GM12878 (cell line): ENCODE measurements around the gene PGGT1B. TPM values are rescaled to one million over a fixed set of nuclear protein-coding genes. Genes with fewer than 3 reads are reported as not detected.

Experiments
- ATAC-seq: fragments of 200-7000 bp; cut with Tn5 transposase; 3 replicates; pipeline ENCODE4 v1.9.1; 2020; ENCODE audit warnings: mild to moderate bottlenecking, moderate library complexity
- BruUV-seq: library from RNA; stranded (reverse); fragments of 400-500 nt; replicated peaks from 2 replicates; lab custom pipeline; 2021; lab: Mats Ljungman, UMichigan
- CTCF ChIA-PET: fragments of 300-600 bp; sonication (Branson Sonifier 250); formaldehyde crosslinking; extraction: SDS; loops from one replicate; lab custom pipeline; 2021; ENCODE audit warnings: inconsistent platforms; lab: Yijun Ruan, JAX
- POLR2A ChIA-PET: fragments of 350-600 bp; formaldehyde crosslinking; extraction: SDS; loops from one replicate; lab custom pipeline; 2021; ENCODE audit warnings: inconsistent platforms; lab: Charles Lee
- RAD21 ChIA-PET: fragments of 300-600 bp; sonication (Branson Sonifier 250); formaldehyde crosslinking; loops from one replicate; lab custom pipeline; 2023; ENCODE audit warnings: antibody characterized with exemption; ENCODE audit not compliant: unreplicated experiment; lab: Charles Lee
- SMC1A ChIA-PET: fragments of 300-600 bp; sonication (Branson Sonifier 250); formaldehyde crosslinking; loops from one replicate; lab custom pipeline; 2023; ENCODE audit not compliant: unreplicated experiment, uncharacterized antibody; lab: Charles Lee
- DNase-seq: peaks from one replicate; pipeline ENCODE4 v3.0.0-alpha.2; 2011; ENCODE audit warnings: low read depth, low spot score
- FAIRE-seq: peaks from 3 replicates; lab custom pipeline; 2011; peaks lifted over from hg19 to GRCh38; lab: Jason Lieb, UNC
- H2AFZ ChIP-seq: 2 replicates; pipeline ENCODE4 v1.6.0; 2011; ENCODE audit warnings: low read depth, low read length, control low read depth; ENCODE audit not compliant: control insufficient read depth
- H3K27ac ChIP-seq: 2 replicates; pipeline ENCODE4 v1.5.1; 2011; ENCODE audit warnings: control low read depth; ENCODE audit not compliant: control insufficient read depth, insufficient read depth
- H3K27me3 ChIP-seq, 2 experiments: replicated peaks in 1 of 2; 2 replicates each; pipeline versions ENCODE4 v1.6.0 to v1.6.1; 2011; ENCODE audit warnings: low read length in 1 of 2; ENCODE audit not compliant: control insufficient read depth in 2 of 2, insufficient read depth in 2 of 2
- H3K36me3 ChIP-seq, 2 experiments: 2 replicates each; pipeline ENCODE4 v1.5.1; 2011; ENCODE audit warnings: low read length in 1 of 2; ENCODE audit not compliant: control insufficient read depth in 2 of 2, insufficient read depth in 2 of 2
- H3K4me1 ChIP-seq: 2 replicates; pipeline ENCODE4 v1.6.1; 2011; ENCODE audit warnings: mild to moderate bottlenecking, low read length, moderate library complexity, mixed read lengths; ENCODE audit not compliant: control insufficient read depth, insufficient read depth
- H3K4me2 ChIP-seq: 2 replicates; pipeline ENCODE4 v1.6.0; 2011; ENCODE audit warnings: control low read depth; ENCODE audit not compliant: control insufficient read depth, insufficient read depth
- H3K4me3 ChIP-seq: fragments of 200-600 bp; sonication (generic); 2 replicates; pipeline ENCODE4 v1.5.1; 2016
- H3K79me2 ChIP-seq: 2 replicates; pipeline ENCODE4 v1.6.0; 2011; ENCODE audit warnings: low read length; ENCODE audit not compliant: control insufficient read depth, insufficient read depth
- H3K9ac ChIP-seq: 2 replicates; pipeline ENCODE4 v1.8.0; 2011; ENCODE audit warnings: low read length, control low read depth, mixed read lengths; ENCODE audit not compliant: control insufficient read depth, insufficient read depth
- H3K9me3 ChIP-seq: replicated peaks from 3 replicates; pipeline ENCODE4 v1.5.1; 2011; ENCODE audit warnings: mild to moderate bottlenecking, low read length; ENCODE audit not compliant: control insufficient read depth, insufficient read depth
- H4K20me1 ChIP-seq: 2 replicates; pipeline ENCODE4 v1.6.0; 2011; ENCODE audit not compliant: control insufficient read depth, insufficient read depth
- BACH1 ChIP-seq: fragments of 450-650 bp; IDR thresholded peaks from 2 replicates; pipeline ENCODE4 v1.6.1; 2017; ENCODE audit warnings: mild to moderate bottlenecking, borderline replicate concordance
- CHD1 ChIP-seq: IDR thresholded peaks from 2 replicates; pipeline ENCODE4 v1.6.1; 2012; ENCODE audit warnings: low read depth, low read length, improper control_type of control experiment
- E4F1 ChIP-seq: fragments of 450-650 bp; IDR thresholded peaks from 2 replicates; pipeline ENCODE4 v1.6.1; 2018; ENCODE audit warnings: borderline replicate concordance, mild to moderate bottlenecking; ENCODE audit not compliant: partially characterized antibody
- HDAC2 ChIP-seq: fragments of 200-600 bp; sonication (generic); IDR thresholded peaks from 2 replicates; pipeline ENCODE4 v1.6.1; 2017
- KDM1A ChIP-seq: fragments of 200-600 bp; sonication (generic); IDR thresholded peaks from 2 replicates; pipeline ENCODE4 v1.6.1; 2016; ENCODE audit warnings: borderline replicate concordance
- MAX ChIP-seq: IDR thresholded peaks from 2 replicates; pipeline ENCODE4 v1.6.1; 2012; ENCODE audit warnings: low read depth, low read length, improper control_type of control experiment
- MYB ChIP-seq: fragments of 150-350 bp; IDR thresholded peaks from 2 replicates; pipeline ENCODE4 v1.6.1; 2014; ENCODE audit warnings: mild to moderate bottlenecking, low read depth, low read length, borderline replicate concordance
- NKRF ChIP-seq: fragments of 450-650 bp; conservative IDR thresholded peaks from 2 replicates; pipeline ENCODE4 v1.6.1; 2017; ENCODE audit warnings: mild to moderate bottlenecking, moderate library complexity
- NR2F1 ChIP-seq: fragments of 450-650 bp; conservative IDR thresholded peaks from 2 replicates; pipeline ENCODE4 v1.6.1; 2017; ENCODE audit warnings: mild to moderate bottlenecking
- POU2F2 ChIP-seq: IDR thresholded peaks from 3 replicates; pipeline ENCODE4 v1.6.1; 2011; ENCODE audit warnings: low read depth, mild to moderate bottlenecking, low read length, borderline replicate concordance
- PRDM15 ChIP-seq: fragments of 450-650 bp; formaldehyde crosslinking; IDR thresholded peaks from 2 replicates; pipeline ENCODE4 v1.4.0; 2020; ENCODE audit warnings: mild to moderate bottlenecking, moderate library complexity
- RBBP5 ChIP-seq: fragments of 200-600 bp; sonication (generic); conservative IDR thresholded peaks from 2 replicates; pipeline ENCODE4 v1.6.1; 2016
- RCOR1 ChIP-seq: conservative IDR thresholded peaks from 2 replicates; pipeline ENCODE4 v1.6.1; 2012; ENCODE audit warnings: low read depth, low read length, improper control_type of control experiment
- SIX5 ChIP-seq: IDR thresholded peaks from 2 replicates; pipeline ENCODE4 v1.6.1; 2011; ENCODE audit warnings: mild to moderate bottlenecking, low read depth, low read length, moderate library complexity; ENCODE audit not compliant: severe bottlenecking
- STAT3 ChIP-seq: IDR thresholded peaks from 2 replicates; pipeline ENCODE4 v1.6.1; 2011; ENCODE audit warnings: low read depth, low read length, improper control_type of control experiment
- WRNIP1 ChIP-seq: IDR thresholded peaks from 2 replicates; pipeline ENCODE4 v1.6.1; 2011; ENCODE audit warnings: low read depth, low read length, improper control_type of control experiment, borderline replicate concordance
- ZBED1 ChIP-seq: IDR thresholded peaks from 2 replicates; pipeline ENCODE4 v1.6.1; 2016; ENCODE audit warnings: borderline replicate concordance
- ZNF622 ChIP-seq: fragments of 450-650 bp; IDR thresholded peaks from 2 replicates; pipeline ENCODE4 v1.6.1; 2017; ENCODE audit warnings: mild to moderate bottlenecking, inconsistent platforms
- WGBS: methylation state at CpG from one replicate; pipeline ENCODE4 v1.1.6; 2016; ENCODE audit warnings: low lambda C conversion rate; ENCODE audit not compliant: insufficient replicate concordance, insufficient coverage; ENCODE audit errors: missing lambda C conversion rate; 5-methylcytosine and 5-hydroxymethylcytosine counted together
- in situ Hi-C: fragments of 300-500 bp; cut with MboI; formaldehyde crosslinking; loops from 9 replicates; pipeline ENCODE4 v1.14.3; 2018; ENCODE audit warnings: mixed read lengths
- intact Hi-C: fragments of 100-400 bp; cut with micrococcal nuclease; formaldehyde crosslinking; loops from one replicate; pipeline ENCODE4 v1.14.2; 2022; ENCODE audit not compliant: unreplicated experiment
- polyA plus RNA-seq, 11 experiments: library from polyadenylated mRNA; depleted of rRNA in 4 of 11; unstranded in 6 of 11; stranded (reverse) in 5 of 11; fragments of >200 nt; fragmentation: Nextera tagmentation in 4 of 11; fragmentation: Illumina TruSeq in 1 of 11; extraction: Ambion mirVana in 4 of 11; extraction: Trizol in 1 of 11; gene quantifications; 1 replicate in 1 of 11; 2 replicates in 10 of 11; pipeline versions ENCODE4 v1.2.1 to v1.2.3, GENCODE V29; 2011 to 2016; ENCODE audit warnings: inconsistent platforms in 2 of 11, missing spikeins in 2 of 11, low read depth in 1 of 11
- total RNA-seq, 4 experiments: library from RNA; depleted of rRNA in 3 of 4; stranded (reverse); fragments of >200 nt in 3 of 4; fragmentation: Illumina TruSeq in 1 of 4; extraction: Trizol in 1 of 4; gene quantifications; 2 replicates each; pipeline versions ENCODE4 v1.2.1 to v1.2.3, GENCODE V29; 2013 to 2021

The PGGT1B gene
- total and polyA plus RNA-seq, 10 of the 15 experiments (the other 5 are each of a cell fraction or from before 2014, with no cell fraction given) = 5.0 to 38.4 (median 13.9) TPM

GRCh38 chr5:115189866-115190265 is 72.8 kb downstream of the PGGT1B start:
- ChIA-PET SMC1A (interaction anchor here (0.7 to 1.1 kb wide), 2 partner anchors 24 to 51 kb away, joined by 3 read pairs; no protein-coding TSS in a partner anchor), POLR2A (no interaction called here), CTCF (interaction anchor here (0.6 to 1.1 kb wide), 2 partner anchors 8 to 11 kb away, joined by 3 read pairs; no protein-coding TSS in a partner anchor), RAD21 (interaction anchor here (0.6 to 1.6 kb wide), 2 partner anchors 44 to 72 kb away, joined by 3 to 4 read pairs; partner anchors contain the start of gene PGGT1B)
- H3K4me1 ChIP-seq = no peaks in the 10 kb centered on the region
- no peak overlapping the region for H2AFZ ChIP-seq
- no peaks in the 10 kb centered on the region for H3K27me3 ChIP-seq
- no peak overlapping the region for H3K27ac ChIP-seq
- no TSS peak for BruUV-seq
- H3K36me3 ChIP-seq = no peaks in the 10 kb centered on the region
- no peak overlapping the region for H3K4me3 ChIP-seq
- FAIRE-seq (no peak), DNase-seq (no peak), ATAC-seq (no peak)
- 23% methylated on average over 2 of the region's 2 CpGs for WGBS
- H4K20me1 ChIP-seq = no peaks in the 10 kb centered on the region
- in situ Hi-C loops (no loop called here), intact Hi-C loops (no loop called here)
- no peak overlapping the region for H3K4me2 ChIP-seq
- no peaks in the 10 kb centered on the region for H3K9me3 ChIP-seq
- no peak overlapping the region for H3K9ac ChIP-seq
- H3K79me2 ChIP-seq = no peaks in the 10 kb centered on the region
- TF ChIP-seq PRDM15 (CRISPR knock-in tag) = no peak
- no peak for TF ChIP-seq NKRF
- no peak for TF ChIP-seq BACH1
- TF ChIP-seq ZNF622 = no peak
- TF ChIP-seq STAT3 = no peak
- no peak for TF ChIP-seq SIX5
- TF ChIP-seq WRNIP1 = no peak
- no peak for TF ChIP-seq CHD1
- TF ChIP-seq KDM1A = no peak
- TF ChIP-seq MAX = no peak
- TF ChIP-seq RBBP5 = no peak
- no peak for TF ChIP-seq E4F1
- TF ChIP-seq HDAC2 = no peak
- no peak for TF ChIP-seq POU2F2
- TF ChIP-seq RCOR1 = no peak
- no peak for TF ChIP-seq ZBED1
- TF ChIP-seq NR2F1 = no peak
- no peak for TF ChIP-seq MYB
